IMR-90 (cell line): ENCODE results near the gene ABHD17A. TPM values are rescaled to one million over a fixed set of nuclear protein-coding genes. Genes with fewer than 3 reads are reported as not detected.

Experiments used
- ATAC-seq: fragments of 200-7000 bp; cut with Tn5 transposase; 2 replicates; pipeline ENCODE4 v1.9.1; 2020; ENCODE audit warnings: low read depth, mild to moderate bottlenecking, moderate library complexity
- BruUV-seq: library from RNA; stranded (reverse); fragments of 400-500 nt; replicated peaks from 2 replicates; lab custom pipeline; 2021; lab: Mats Ljungman, UMichigan
- CTCF ChIA-PET: fragments of 300-600 bp; formaldehyde crosslinking; extraction: SDS; loops from one replicate; lab custom pipeline; 2021; ENCODE audit warnings: antibody characterized with exemption; lab: Yijun Ruan, JAX
- POLR2A ChIA-PET: fragments of 300-600 bp; sonication (Branson Sonifier 250); formaldehyde crosslinking; loops from one replicate; lab custom pipeline; 2022; ENCODE audit warnings: antibody characterized with exemption; ENCODE audit not compliant: unreplicated experiment; lab: Charles Lee
- DNase-seq: peaks from one replicate; pipeline ENCODE4 v3.0.0; 2013
- H2AFZ ChIP-seq: replicated peaks from 2 replicates; pipeline ENCODE3; 2013; ENCODE audit warnings: low read length, mild to moderate bottlenecking; ENCODE audit not compliant: poor library complexity
- H2AK5ac ChIP-seq: 2 replicates; pipeline ENCODE4 v1.6.1; 2013; ENCODE audit warnings: low read depth, low read length, inconsistent platforms
- H2AK9ac ChIP-seq: replicated peaks from 2 replicates; pipeline ENCODE3; 2013; ENCODE audit warnings: mild to moderate bottlenecking, low read depth, low read length, moderate library complexity; ENCODE audit not compliant: poor library complexity
- H2BK120ac ChIP-seq: 2 replicates; pipeline ENCODE4 v1.6.1; 2013; ENCODE audit warnings: low read depth, low read length, inconsistent platforms
- H2BK15ac ChIP-seq: 3 replicates; pipeline ENCODE4 v1.6.1; 2013; ENCODE audit warnings: low read depth, low read length, inconsistent platforms
- H2BK20ac ChIP-seq: 2 replicates; pipeline ENCODE4 v1.6.1; 2013; ENCODE audit warnings: low read depth, mild to moderate bottlenecking, inconsistent platforms, low read length, moderate library complexity
- H2BK5ac ChIP-seq: 2 replicates; pipeline ENCODE4 v1.6.1; 2013; ENCODE audit warnings: mild to moderate bottlenecking, low read depth, low read length, inconsistent platforms; ENCODE audit not compliant: poor library complexity, severe bottlenecking
- H3K14ac ChIP-seq: replicated peaks from 2 replicates; pipeline ENCODE4 v1.6.1; 2013; ENCODE audit warnings: low read depth, low read length, inconsistent platforms
- H3K18ac ChIP-seq: 2 replicates; pipeline ENCODE4 v1.6.1; 2013; ENCODE audit warnings: low read depth, low read length, control low read depth
- H3K23ac ChIP-seq: 2 replicates; pipeline ENCODE4 v1.6.1; 2013; ENCODE audit warnings: low read depth, low read length, inconsistent platforms
- H3K27ac ChIP-seq: 2 replicates; pipeline ENCODE4 v1.5.1; 2013; ENCODE audit warnings: mild to moderate bottlenecking, control low read depth, low read length; ENCODE audit not compliant: insufficient read depth
- H3K27me3 ChIP-seq: 2 replicates; pipeline ENCODE4 v1.6.1; 2013; ENCODE audit warnings: low read length; ENCODE audit not compliant: control insufficient read depth, insufficient read depth
- H3K36me3 ChIP-seq: 2 replicates; pipeline ENCODE4 v1.6.1; 2013; ENCODE audit warnings: low read length, mixed read lengths; ENCODE audit not compliant: control insufficient read depth, insufficient read depth
- H3K4ac ChIP-seq: 2 replicates; pipeline ENCODE4 v1.6.1; 2013; ENCODE audit warnings: low read depth, low read length, inconsistent platforms
- H3K4me1 ChIP-seq: 2 replicates; pipeline ENCODE4 v1.6.1; 2013; ENCODE audit warnings: low read length, mixed read lengths; ENCODE audit not compliant: control insufficient read depth, insufficient read depth
- H3K4me2 ChIP-seq: 2 replicates; pipeline ENCODE4 v1.6.1; 2013; ENCODE audit warnings: low read depth, mild to moderate bottlenecking, control low read depth, low read length, moderate library complexity
- H3K4me3 ChIP-seq: 2 replicates; pipeline ENCODE4 v1.5.1; 2013; ENCODE audit warnings: low read depth, mild to moderate bottlenecking, control low read depth, low read length, moderate library complexity; ENCODE audit not compliant: insufficient read depth
- H3K56ac ChIP-seq: 2 replicates; pipeline ENCODE4 v1.6.1; 2013; ENCODE audit warnings: low read length, inconsistent platforms; ENCODE audit not compliant: insufficient read depth; ENCODE audit errors: extremely low read depth
- H3K79me1 ChIP-seq, 2 experiments: 2 replicates each; pipeline ENCODE4 v1.6.1; 2013; ENCODE audit warnings: low read length in 2 of 2, inconsistent platforms in 1 of 2, low read depth in 1 of 2
- H3K9ac ChIP-seq: 2 replicates; pipeline ENCODE4 v1.6.1; 2013; ENCODE audit warnings: low read depth, low read length, control low read depth
- H3K9me1 ChIP-seq: 2 replicates; pipeline ENCODE4 v1.6.1; 2013; ENCODE audit warnings: low read length, inconsistent platforms; ENCODE audit not compliant: insufficient read depth
- H3K9me3 ChIP-seq: 2 replicates; pipeline ENCODE4 v1.6.1; 2013; ENCODE audit warnings: low read length; ENCODE audit not compliant: control insufficient read depth, insufficient read depth
- H4K20me1 ChIP-seq: 2 replicates; pipeline ENCODE4 v1.6.1; 2013; ENCODE audit warnings: low read length, inconsistent platforms; ENCODE audit not compliant: insufficient read depth
- H4K5ac ChIP-seq: 2 replicates; pipeline ENCODE4 v1.6.1; 2013; ENCODE audit warnings: mild to moderate bottlenecking, low read depth, low read length, control low read depth
- H4K8ac ChIP-seq, 2 experiments: 2 replicates each; pipeline ENCODE4 v1.6.1; 2013; ENCODE audit warnings: low read depth in 2 of 2, low read length in 2 of 2, control low read depth in 1 of 2, inconsistent platforms in 1 of 2
- H4K91ac ChIP-seq: 2 replicates; pipeline ENCODE4 v1.6.1; 2013; ENCODE audit warnings: low read depth, low read length, inconsistent platforms; ENCODE audit not compliant: insufficient read depth
- BHLHE40 ChIP-seq: fragments of 150-350 bp; IDR thresholded peaks from 2 replicates; pipeline ENCODE4 v1.6.1; 2016; ENCODE audit warnings: mild to moderate bottlenecking, low read depth, low read length
- CHD1 ChIP-seq: IDR thresholded peaks from 2 replicates; pipeline ENCODE4 v1.6.1; 2012; ENCODE audit warnings: low read depth, low read length, improper control_type of control experiment
- MAZ ChIP-seq: IDR thresholded peaks from 2 replicates; pipeline ENCODE4 v1.6.1; 2012; ENCODE audit warnings: low read depth, mild to moderate bottlenecking, low read length, improper control_type of control experiment, moderate library complexity, borderline replicate concordance
- MXI1 ChIP-seq: IDR thresholded peaks from 2 replicates; pipeline ENCODE4 v1.6.1; 2012; ENCODE audit warnings: low read depth, mild to moderate bottlenecking, low read length, moderate library complexity, borderline replicate concordance
- NFE2L2 ChIP-seq: fragments of 150-350 bp; IDR thresholded peaks from 2 replicates; pipeline ENCODE4 v1.6.1; 2016; ENCODE audit warnings: low read depth, mild to moderate bottlenecking, low read length
- RAD21 ChIP-seq: IDR thresholded peaks from 2 replicates; pipeline ENCODE4 v1.6.1; 2012; ENCODE audit warnings: low read length, improper control_type of control experiment
- RCOR1 ChIP-seq: IDR thresholded peaks from 2 replicates; pipeline ENCODE4 v1.6.1; 2012; ENCODE audit warnings: mild to moderate bottlenecking, low read length, improper control_type of control experiment; ENCODE audit not compliant: insufficient replicate concordance
- SMC3 ChIP-seq: fragments of 150-350 bp; IDR thresholded peaks from 2 replicates; pipeline ENCODE4 v1.6.1; 2016; ENCODE audit warnings: low read depth, mild to moderate bottlenecking, antibody characterized with exemption, low read length, moderate library complexity
- WGBS, 2 experiments: methylation state at CpG; one replicate each; pipeline versions ENCODE4 v1.1.5 to v1.1.7; 2013; ENCODE audit warnings: missing lambda C conversion rate in 2 of 2; ENCODE audit not compliant: insufficient read length in 1 of 2; ENCODE audit errors: extremely low coverage in 2 of 2; 5-methylcytosine and 5-hydroxymethylcytosine counted together
- dilution Hi-C: fragments of 300-500 bp; cut with HindIII; formaldehyde crosslinking; loops from one replicate; pipeline ENCODE4 v1.14.3; 2018; ENCODE audit warnings: low sequenced_read_pairs; ENCODE audit not compliant: unreplicated experiment
- in situ Hi-C: fragments of 300-500 bp; cut with MboI; formaldehyde crosslinking; loops from 3 replicates; pipeline ENCODE4 v1.14.3; 2019; ENCODE audit warnings: low sequenced_read_pairs, inconsistent platforms, mixed read lengths
- intact Hi-C: fragments of 100-400 bp; cut with micrococcal nuclease; formaldehyde crosslinking; loops from 2 replicates; pipeline ENCODE4 v1.10.0; 2022
- polyA plus RNA-seq, 3 experiments: library from polyadenylated mRNA; depleted of rRNA; stranded (reverse); fragments of >200 nt; gene quantifications; 2 replicates each; pipeline ENCODE4 v1.2.3, GENCODE V29; 2012; ENCODE audit warnings: low replicate concordance in 1 of 3
- total RNA-seq: library from RNA; depleted of rRNA; stranded (reverse); fragments of >200 nt; gene quantifications from 2 replicates; pipeline ENCODE4 v1.2.3, GENCODE V29; 2012
- TF ChIP-seq, protein P1 (sequence below): conservative IDR thresholded peaks from 2 replicates; pipeline ENCODE4 v1.5.1; 2012; ENCODE audit warnings: mild to moderate bottlenecking, low read depth, low read length, improper control_type of control experiment
- TF ChIP-seq, protein P2 (sequence below): fragments of 150-350 bp; IDR thresholded peaks from 2 replicates; pipeline ENCODE4 v1.6.1; 2017; ENCODE audit warnings: mild to moderate bottlenecking, antibody characterized with exemption, low read length, low read depth

ABHD17A gene
- total and polyA plus RNA-seq, 2 of the 4 experiments (the other 2 are of a cell fraction), result 37.8 to 76.2 TPM

DNA sequence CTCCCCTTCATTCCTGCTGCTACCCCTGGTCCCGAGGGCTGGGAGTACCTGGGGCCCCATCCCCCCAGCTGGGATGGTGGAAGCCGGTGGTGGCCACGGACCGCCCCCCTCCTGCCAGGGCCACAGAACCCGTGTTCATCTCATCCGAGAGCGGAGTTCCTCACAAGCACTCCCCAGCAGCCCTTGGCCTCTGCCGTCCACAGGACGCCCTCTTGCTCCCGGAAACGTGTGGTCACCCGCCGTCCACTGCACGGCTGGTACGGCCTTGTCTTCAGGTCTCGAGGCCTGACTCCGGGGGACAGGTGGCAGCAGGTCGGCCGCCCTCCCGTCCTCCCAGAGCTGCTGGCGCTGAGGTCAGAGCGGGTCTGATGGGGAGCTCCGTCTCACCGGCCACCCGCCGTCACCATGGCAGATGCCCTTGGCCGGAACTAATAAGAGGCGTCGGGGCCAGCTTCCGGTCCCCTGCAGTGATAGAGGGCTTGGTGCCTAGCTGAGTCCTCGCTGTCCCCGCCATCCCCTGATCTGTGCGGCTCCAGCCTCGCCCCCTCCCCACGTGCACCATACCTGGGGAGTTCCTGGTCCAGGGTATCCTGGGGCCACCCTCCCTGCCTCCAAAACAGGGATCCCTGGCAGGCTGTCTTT, 39.1 kb upstream of the ABHD17A start:
- Histone ChIP-seq H2AK9ac (no peak overlapping the region), H3K23ac (no peak overlapping the region), H3K18ac (no peak overlapping the region), H3K9me3 (no peaks in the 10 kb centered on the region), H3K4ac (no peak overlapping the region), H4K91ac (no peak overlapping the region), H3K4me2 (no peak overlapping the region), H2BK5ac (no peak overlapping the region), H4K5ac (no peak overlapping the region), H2BK20ac (no peak overlapping the region), H3K4me1 (no peaks in the 10 kb centered on the region), H3K56ac (no peak overlapping the region), H3K79me1 (no peaks in the 10 kb centered on the region), H3K9ac (no peak overlapping the region), H3K4me3 (no peak overlapping the region), H3K14ac (no peak overlapping the region), H3K27ac (no peak overlapping the region), H3K27me3 (no peaks in the 10 kb centered on the region), H2BK120ac (no peak overlapping the region), H2AFZ (no peak overlapping the region), H3K9me1 (no peaks in the 10 kb centered on the region), H2AK5ac (no peak overlapping the region), H3K36me3 (peaks cover 48% of the 10 kb centered on the region), H4K20me1 (0 out of 2 replicates have a peak, but pooled peaks cover 9% of the 10 kb centered on the region), H4K8ac (no peak overlapping the region), H2BK15ac (no peak overlapping the region)
- CTCF ChIA-PET, result no interaction called here
- dilution Hi-C loops (no loop called here), in situ Hi-C loops (no loop called here), intact Hi-C loops (no loop called here)
- no peak for TF ChIP-seq NFE2L2
- no peak for TF ChIP-seq CHD1
- TF ChIP-seq, protein P1, sequence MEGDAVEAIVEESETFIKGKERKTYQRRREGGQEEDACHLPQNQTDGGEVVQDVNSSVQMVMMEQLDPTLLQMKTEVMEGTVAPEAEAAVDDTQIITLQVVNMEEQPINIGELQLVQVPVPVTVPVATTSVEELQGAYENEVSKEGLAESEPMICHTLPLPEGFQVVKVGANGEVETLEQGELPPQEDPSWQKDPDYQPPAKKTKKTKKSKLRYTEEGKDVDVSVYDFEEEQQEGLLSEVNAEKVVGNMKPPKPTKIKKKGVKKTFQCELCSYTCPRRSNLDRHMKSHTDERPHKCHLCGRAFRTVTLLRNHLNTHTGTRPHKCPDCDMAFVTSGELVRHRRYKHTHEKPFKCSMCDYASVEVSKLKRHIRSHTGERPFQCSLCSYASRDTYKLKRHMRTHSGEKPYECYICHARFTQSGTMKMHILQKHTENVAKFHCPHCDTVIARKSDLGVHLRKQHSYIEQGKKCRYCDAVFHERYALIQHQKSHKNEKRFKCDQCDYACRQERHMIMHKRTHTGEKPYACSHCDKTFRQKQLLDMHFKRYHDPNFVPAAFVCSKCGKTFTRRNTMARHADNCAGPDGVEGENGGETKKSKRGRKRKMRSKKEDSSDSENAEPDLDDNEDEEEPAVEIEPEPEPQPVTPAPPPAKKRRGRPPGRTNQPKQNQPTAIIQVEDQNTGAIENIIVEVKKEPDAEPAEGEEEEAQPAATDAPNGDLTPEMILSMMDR, result no peak
- TF ChIP-seq, protein P2, sequence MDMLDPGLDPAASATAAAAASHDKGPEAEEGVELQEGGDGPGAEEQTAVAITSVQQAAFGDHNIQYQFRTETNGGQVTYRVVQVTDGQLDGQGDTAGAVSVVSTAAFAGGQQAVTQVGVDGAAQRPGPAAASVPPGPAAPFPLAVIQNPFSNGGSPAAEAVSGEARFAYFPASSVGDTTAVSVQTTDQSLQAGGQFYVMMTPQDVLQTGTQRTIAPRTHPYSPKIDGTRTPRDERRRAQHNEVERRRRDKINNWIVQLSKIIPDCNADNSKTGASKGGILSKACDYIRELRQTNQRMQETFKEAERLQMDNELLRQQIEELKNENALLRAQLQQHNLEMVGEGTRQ, result no peak
- TF ChIP-seq RCOR1, result no peak
- no peak for TF ChIP-seq BHLHE40
- TF ChIP-seq SMC3, result no peak
- no peak for TF ChIP-seq MXI1
- TF ChIP-seq RAD21, result no peak
- TF ChIP-seq MAZ, result no peak
- no peak for ATAC-seq
- no TSS peak for BruUV-seq
- DNase-seq, result no peak
- 90% methylated on average over 14 of the region's 35 CpGs; no CpG with 5 or more reads in 1 of the 2 experiments for WGBS, 2 experiments
- POLR2A ChIA-PET, result no interaction called here
